ENCODE results near the gene RPS25.

GRCh38 chr11:119024430-119025098, 6.4 kb upstream of the RPS25 start:
- no peak for TF ChIP-seq RARB (CRISPR knock-in tag; IDR thresholded peaks at IDR 0.05)
- TF ChIP-seq ARNTL (CRISPR knock-in tag; IDR thresholded peaks at IDR 0.05; ENCODE audit: borderline replicate concordance, low read depth), result no peak
- TF ChIP-seq CREB5 (CRISPR knock-in tag; IDR thresholded peaks at IDR 0.05; ENCODE audit: low read depth), result no peak
- no peak for TF ChIP-seq ISL1 (CRISPR knock-in tag; IDR thresholded peaks at IDR 0.05)
- TF ChIP-seq PATZ1 (CRISPR knock-in tag; IDR thresholded peaks at IDR 0.05; ENCODE audit: borderline replicate concordance), result no peak
- TF ChIP-seq ZFP30 (CRISPR knock-in tag; IDR thresholded peaks at IDR 0.05), result no peak
- no peak for TF ChIP-seq SNAI2 (CRISPR knock-in tag; IDR thresholded peaks at IDR 0.05)
- TF ChIP-seq ESRRG (CRISPR knock-in tag; IDR thresholded peaks at IDR 0.05), result no peak

All from SK-N-SH treated with all-trans-retinoic acid at 6 μM for 48 hours (cell line).